ENCODE measurements around the gene NELFB. TPM values are rescaled to one million over a fixed set of nuclear protein-coding genes. Genes with fewer than 3 reads are reported as not detected.

Gene NELFB
- total and polyA plus RNA-seq, 9 of the 15 experiments (the other 6 are each of a cell fraction or from before 2014, with no cell fraction given) = 0.24 to 84.0 (median 29.7) TPM

- Histone ChIP-seq H3K27ac (ENCODE audit: extremely low read depth, low read depth, low read length) (no peak overlapping the region), H3K9me1 (ENCODE audit: control insufficient read depth, insufficient read depth, low read length) (no peaks in the 10 kb centered on the region), H3K4me3 (no peak overlapping the region), H2AFZ (ENCODE audit: low read depth, low read length) (0 out of 2 replicates have a peak overlapping the region, but pooled peaks have one; percentile 55), H3K9me3 (replicated peaks; ENCODE audit: control insufficient read depth, insufficient read depth, low read depth, low read length) (no peaks in the 10 kb centered on the region), H3K27me3 (ENCODE audit: control insufficient read depth in 2 of 2, insufficient read depth in 2 of 2, low read length in 2 of 2) (no peaks in the 10 kb centered on the region), H3K79me2 (ENCODE audit: control insufficient read depth, insufficient read depth, low read length) (no peaks in the 10 kb centered on the region), H3K4me2 (ENCODE audit: insufficient read depth, low read length) (no peak overlapping the region; the same call in 1 of the 2 replicates), H3K36me3 (ENCODE audit: control insufficient read depth, insufficient read depth, low read length) (no peaks in the 10 kb centered on the region), H3K9ac (ENCODE audit: insufficient read depth in 1 of 2, low read depth in 2 of 2, low read length in 2 of 2) (peak overlapping the region in 1 of 2 experiments; percentile 78; a peak in 2 of 4 replicates), H4K20me1 (replicated peaks; ENCODE audit: control insufficient read depth, insufficient read depth, low read length) (0 out of 2 replicates have a peak, but pooled peaks cover 5% of the 10 kb centered on the region), H3K4me1 (replicated peaks in 1 of 2; ENCODE audit: control insufficient read depth in 2 of 2, insufficient read depth in 2 of 2, low read length in 2 of 2) (peaks cover 10 to 94% of the 10 kb centered on the region in 2 experiments)
- in situ Hi-C loops (cut with MboI) = no loop called here
- ATAC-seq (peak; percentile 63), FAIRE-seq (no peak), DNase-seq (ENCODE audit: extremely low read depth in 1 of 4, low spot score in 3 of 4) (peak; percentile 55 to 79 (median 72))
- ChIA-PET POLR2A (interaction anchor here (0.7 kb wide), 2 partner anchors 11 to 960 kb away, joined by 3 read pairs; no protein-coding TSS in a partner anchor), CTCF (ENCODE audit: low intra/inter-chr PET ratio) (no interaction called here)
- 39% methylated on average over 20 of the region's 27 CpGs for WGBS (ENCODE audit: insufficient coverage, low coverage, missing lambda C conversion rate)
- no TSS peak for BruUV-seq (replicated peaks)
- intact Hi-C loops (cut with micrococcal nuclease) = no loop called here
- no peak for TF ChIP-seq NELFE (IDR thresholded peaks at IDR 0.05; ENCODE audit: insufficient read depth, insufficient read length)
- TF ChIP-seq ZEB2 (IDR thresholded peaks at IDR 0.05) = peak; percentile 49; the same call in 1 of the 2 replicates
- TF ChIP-seq NCOA2 (IDR thresholded peaks at IDR 0.05; ENCODE audit: partially characterized antibody in 2 of 2) = no peak
- TF ChIP-seq, protein P1, sequence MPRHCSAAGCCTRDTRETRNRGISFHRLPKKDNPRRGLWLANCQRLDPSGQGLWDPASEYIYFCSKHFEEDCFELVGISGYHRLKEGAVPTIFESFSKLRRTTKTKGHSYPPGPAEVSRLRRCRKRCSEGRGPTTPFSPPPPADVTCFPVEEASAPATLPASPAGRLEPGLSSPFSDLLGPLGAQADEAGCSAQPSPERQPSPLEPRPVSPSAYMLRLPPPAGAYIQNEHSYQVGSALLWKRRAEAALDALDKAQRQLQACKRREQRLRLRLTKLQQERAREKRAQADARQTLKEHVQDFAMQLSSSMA (CRISPR knock-in tag; IDR thresholded peaks at IDR 0.05) = no peak
- TF ChIP-seq POU5F1 (IDR thresholded peaks at IDR 0.05; ENCODE audit: borderline replicate concordance, low read depth, low read length, partially characterized antibody) = no peak
- TF ChIP-seq ZNF785 (CRISPR knock-in tag; IDR thresholded peaks at IDR 0.05) = no peak
- peak; percentile 34; the same call in 1 of the 2 replicates for TF ChIP-seq MAFK (IDR thresholded peaks at IDR 0.05; ENCODE audit: low read length)
- peak in 1 of 2 experiments; percentile 72; a peak in 2 of 4 replicates for TF ChIP-seq MAZ (CRISPR knock-in tag; conservative IDR thresholded peaks at IDR 0.05 in 1 of 2, IDR thresholded peaks at IDR 0.05 in 1 of 2)
- TF ChIP-seq ZNF224 (CRISPR knock-in tag; IDR thresholded peaks at IDR 0.05) = no peak
- TF ChIP-seq OTX1 (CRISPR knock-in tag; IDR thresholded peaks at IDR 0.05) = no peak
- no peak for TF ChIP-seq FOXA1 (IDR thresholded peaks at IDR 0.05; ENCODE audit: borderline replicate concordance)
- TF ChIP-seq NCOA4 (IDR thresholded peaks at IDR 0.05; ENCODE audit: partially characterized antibody) = no peak
- no peak for TF ChIP-seq TSC22D4 (tag; IDR thresholded peaks at IDR 0.05)
Observed at GRCh38 chr9:137311171-137311985, 56.3 kb downstream of the NELFB start.
